H1 (cell line): ENCODE measurements around the gene MLEC. TPM values are rescaled to one million over a fixed set of nuclear protein-coding genes. Genes with fewer than 3 reads are reported as not detected.

ENCODE experiments used
- CTCF ChIA-PET: fragments of 300-600 bp; sonication (Branson Sonifier 250); formaldehyde crosslinking; loops from one replicate; lab custom pipeline; 2021; ENCODE audit not compliant: partially characterized antibody; lab: Charles Lee
- POLR2A ChIA-PET: fragments of 300-600 bp; sonication (Branson Sonifier 250); formaldehyde crosslinking; loops from one replicate; lab custom pipeline; 2021; ENCODE audit warnings: inconsistent platforms; ENCODE audit not compliant: partially characterized antibody; lab: Charles Lee
- DNase-seq, 2 experiments: peaks; one replicate each; pipeline versions ENCODE4 v3.0.0 to v3.0.0-alpha.2; 2010 to 2022; ENCODE audit warnings: low spot score in 2 of 2, low read depth in 1 of 2, mixed read lengths in 1 of 2
- FAIRE-seq: peaks from 2 replicates; lab custom pipeline; 2011; peaks lifted over from hg19 to GRCh38; lab: Jason Lieb, UNC
- H2AFZ ChIP-seq: 2 replicates; pipeline ENCODE4 v1.8.1; 2012; ENCODE audit warnings: low read length, inconsistent platforms
- H2AK5ac ChIP-seq: 2 replicates; pipeline ENCODE4 v1.6.1; 2013; ENCODE audit warnings: low read depth, low read length
- H2BK120ac ChIP-seq: replicated peaks from 2 replicates; pipeline ENCODE3; 2013; ENCODE audit warnings: low read depth, low read length, inconsistent platforms
- H2BK12ac ChIP-seq: 2 replicates; pipeline ENCODE4 v1.6.1; 2013; ENCODE audit warnings: low read depth, low read length
- H2BK15ac ChIP-seq: 2 replicates; pipeline ENCODE4 v1.6.1; 2013; ENCODE audit warnings: low read length
- H2BK20ac ChIP-seq: 2 replicates; pipeline ENCODE4 v1.6.1; 2013; ENCODE audit warnings: low read length
- H2BK5ac ChIP-seq: 2 replicates; pipeline ENCODE4 v1.6.1; 2013; ENCODE audit warnings: low read depth, low read length
- H3K14ac ChIP-seq: 2 replicates; pipeline ENCODE4 v1.6.1; 2013; ENCODE audit warnings: inconsistent platforms; ENCODE audit not compliant: insufficient read length
- H3K18ac ChIP-seq: 2 replicates; pipeline ENCODE4 v1.6.1; 2013; ENCODE audit warnings: low read length; ENCODE audit errors: extremely low read depth
- H3K23ac ChIP-seq: 2 replicates; pipeline ENCODE4 v1.6.1; 2013; ENCODE audit warnings: inconsistent platforms; ENCODE audit not compliant: insufficient read length
- H3K23me2 ChIP-seq: 2 replicates; pipeline ENCODE4 v1.6.1; 2013; ENCODE audit warnings: low read depth, low read length
- H3K27ac ChIP-seq: 2 replicates; pipeline ENCODE4 v1.6.1; 2011; ENCODE audit warnings: low read depth, low read length, inconsistent platforms
- H3K27me3 ChIP-seq, 4 experiments: replicated peaks in 1 of 4; 1 replicate in 1 of 4; 2 replicates in 3 of 4; pipeline versions ENCODE4 v1.6.1 to v1.8.1; 2011 to 2013; ENCODE audit warnings: low read length in 3 of 4, mild to moderate bottlenecking in 3 of 4, inconsistent platforms in 2 of 4, mixed read lengths in 2 of 4, moderate library complexity in 1 of 4; ENCODE audit not compliant: control insufficient read depth in 3 of 4, insufficient read depth in 3 of 4; ENCODE audit errors: extremely low read depth in 1 of 4
- H3K36me3 ChIP-seq, 4 experiments: 2 replicates each; pipeline versions ENCODE4 v1.6.1 to v1.8.1; 2011 to 2013; ENCODE audit warnings: mild to moderate bottlenecking in 4 of 4, low read length in 3 of 4, moderate library complexity in 2 of 4, control low read depth in 1 of 4, inconsistent platforms in 1 of 4; ENCODE audit not compliant: insufficient read depth in 4 of 4, control insufficient read depth in 2 of 4
- H3K4ac ChIP-seq: replicated peaks from 2 replicates; pipeline ENCODE3; 2013; ENCODE audit warnings: low read length, low read depth, mixed read lengths, inconsistent platforms; ENCODE audit not compliant: insufficient read length
- H3K4me1 ChIP-seq, 4 experiments: replicated peaks in 1 of 4; 1 replicate in 1 of 4; 2 replicates in 3 of 4; pipeline versions ENCODE4 v1.6.1 to v1.8.1; 2011 to 2013; ENCODE audit warnings: low read length in 3 of 4, inconsistent platforms in 2 of 4, mixed read lengths in 1 of 4; ENCODE audit not compliant: insufficient read depth in 4 of 4, control insufficient read depth in 3 of 4
- H3K4me2 ChIP-seq, 2 experiments: 2 replicates each; pipeline versions ENCODE4 v1.6.1 to v1.8.1; 2011 to 2013; ENCODE audit warnings: low read depth in 2 of 2, low read length in 2 of 2, control low read depth in 1 of 2, inconsistent platforms in 1 of 2, mild to moderate bottlenecking in 1 of 2; ENCODE audit not compliant: insufficient read depth in 1 of 2
- H3K4me3 ChIP-seq, 4 experiments: fragments of 200-600, 300-600 bp in 1 of 4; sonication (generic), shearing (Covaris generic), sonication (Bioruptor Twin) in 1 of 4; 2 replicates each; pipeline versions ENCODE4 v1.5.1 to v1.8.1; 2011 to 2016; ENCODE audit warnings: low read length in 4 of 4, low read depth in 3 of 4, control low read depth in 2 of 4, inconsistent platforms in 2 of 4, mild to moderate bottlenecking in 2 of 4, mixed read lengths in 1 of 4, moderate library complexity in 1 of 4; ENCODE audit not compliant: insufficient read depth in 2 of 4; ENCODE audit errors: extremely low read depth in 1 of 4
- H3K56ac ChIP-seq: replicated peaks from 2 replicates; pipeline ENCODE3; 2013; ENCODE audit warnings: low read depth, mild to moderate bottlenecking, mixed read lengths, low read length, inconsistent platforms; ENCODE audit not compliant: insufficient read length
- H3K79me1 ChIP-seq: 2 replicates; pipeline ENCODE4 v1.6.1; 2013; ENCODE audit warnings: low read depth, low read length, control low read depth
- H3K79me2 ChIP-seq, 2 experiments: 2 replicates each; pipeline versions ENCODE4 v1.6.1 to v1.8.1; 2012 to 2013; ENCODE audit warnings: low read length in 2 of 2, mild to moderate bottlenecking in 2 of 2, inconsistent platforms in 1 of 2; ENCODE audit not compliant: insufficient read depth in 2 of 2, control insufficient read depth in 1 of 2
- H3K9ac ChIP-seq, 4 experiments: replicated peaks in 1 of 4; 1 replicate in 1 of 4; 2 replicates in 3 of 4; pipeline versions ENCODE4 v1.6.1 to v1.8.1; 2011 to 2013; ENCODE audit warnings: low read depth in 3 of 4, low read length in 3 of 4, control low read depth in 2 of 4, mild to moderate bottlenecking in 2 of 4, moderate library complexity in 2 of 4, inconsistent platforms in 1 of 4; ENCODE audit errors: extremely low read depth in 1 of 4
- H3K9me3 ChIP-seq, 2 experiments: 2 replicates each; pipeline versions ENCODE4 v1.6.1 to v1.8.1; 2012 to 2013; ENCODE audit warnings: mild to moderate bottlenecking in 2 of 2, moderate library complexity in 2 of 2, control low read depth in 1 of 2, inconsistent platforms in 1 of 2, low read depth in 1 of 2, low read length in 1 of 2, mixed read lengths in 1 of 2; ENCODE audit not compliant: insufficient read depth in 2 of 2
- H4K20me1 ChIP-seq, 2 experiments: replicated peaks in 1 of 2; 2 replicates each; pipeline versions ENCODE3 to v1.8.1; 2011 to 2013; ENCODE audit warnings: inconsistent platforms in 2 of 2, low read length in 2 of 2, mild to moderate bottlenecking in 1 of 2; ENCODE audit not compliant: insufficient read depth in 2 of 2, control insufficient read depth in 1 of 2
- H4K5ac ChIP-seq: 2 replicates; pipeline ENCODE4 v1.6.1; 2013; ENCODE audit warnings: low read length, low read depth, mixed read lengths, inconsistent platforms; ENCODE audit not compliant: insufficient read length
- H4K8ac ChIP-seq: 2 replicates; pipeline ENCODE4 v1.8.0; 2013; ENCODE audit warnings: mild to moderate bottlenecking, moderate library complexity, low read length, inconsistent platforms; ENCODE audit not compliant: insufficient read depth; ENCODE audit errors: extremely low read depth
- H4K91ac ChIP-seq: replicated peaks from 2 replicates; pipeline ENCODE3; 2013; ENCODE audit warnings: low read length, mixed read lengths, inconsistent platforms; ENCODE audit not compliant: insufficient read length
- PHF8 ChIP-seq: fragments of 200-600 bp; sonication (generic); conservative IDR thresholded peaks from 2 replicates; pipeline ENCODE4 v1.7.1; 2012; ENCODE audit warnings: low read depth, mild to moderate bottlenecking, inconsistent platforms, low read length, moderate library complexity
- TCF12 ChIP-seq: IDR thresholded peaks from 2 replicates; pipeline ENCODE4 v1.6.1; 2011; ENCODE audit warnings: low read depth, mild to moderate bottlenecking, low read length
- WGBS, 2 experiments: shearing (Covaris generic) in 1 of 2; methylation state at CpG; one replicate each; pipeline versions ENCODE4 v1.1.6 to v1.1.7; 2013 to 2015; ENCODE audit warnings: low lambda C conversion rate in 2 of 2, mixed read lengths in 2 of 2, inconsistent platforms in 1 of 2, low coverage in 1 of 2, missing lambda C conversion rate in 1 of 2; ENCODE audit not compliant: insufficient replicate concordance in 2 of 2, insufficient coverage in 1 of 2, insufficient read length in 1 of 2; ENCODE audit errors: extremely low coverage in 1 of 2, missing lambda C conversion rate in 1 of 2; 5-methylcytosine and 5-hydroxymethylcytosine counted together
- polyA plus RNA-seq, 7 experiments: library from polyadenylated mRNA; depleted of rRNA in 3 of 7; stranded (reverse) in 5 of 7; unstranded in 2 of 7; fragments of >200 nt in 5 of 7; fragments of 200-250 nt in 2 of 7; gene quantifications; 1 replicate in 5 of 7; 2 replicates in 1 of 7; 4 replicates in 1 of 7; pipeline versions ENCODE4 v1.2.1 to v1.2.3, GENCODE V29; 2011 to 2013; ENCODE audit warnings: missing spikeins in 2 of 7, mixed read lengths in 2 of 7
- total RNA-seq: library from RNA; stranded (reverse); fragmentation: NEBNext Ultra II Directional; extraction: Animal tissue kit (Norgen Biotek cat#: 25700); gene quantifications from 2 replicates; pipeline ENCODE4 v1.2.1, GENCODE V29; 2021

Gene MLEC
- total and polyA plus RNA-seq, 2 of the 8 experiments (the other 6 are each of a cell fraction or from before 2014, with no cell fraction given) = 37.1 to 260 TPM

DNA sequence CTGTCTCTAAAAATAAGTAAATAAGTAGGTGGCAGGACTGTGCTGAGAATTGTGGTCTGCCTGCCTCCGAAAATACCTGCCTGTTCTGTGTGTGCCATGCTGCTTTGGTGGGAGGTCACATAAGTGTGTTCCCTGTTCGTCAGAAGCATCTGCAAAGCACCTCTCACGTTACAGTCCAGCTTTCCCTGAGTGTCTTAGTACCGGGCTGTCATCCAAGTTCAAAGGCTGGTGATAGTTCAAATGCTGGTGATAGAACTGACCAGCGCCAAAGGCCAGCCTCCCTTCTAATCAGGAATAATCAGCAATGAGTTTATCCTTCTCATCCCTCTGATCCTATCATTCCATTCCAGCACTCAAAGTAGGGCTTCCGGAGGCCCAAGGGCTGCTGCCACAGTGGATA is 40.9 kb upstream of the MLEC start:
- Histone ChIP-seq H3K27ac (no peak overlapping the region), H2BK12ac (no peak overlapping the region), H2BK20ac (no peak overlapping the region), H2BK120ac (no peak overlapping the region), H3K23ac (no peak overlapping the region), H4K8ac (no peak overlapping the region), H3K18ac (no peak overlapping the region), H2AK5ac (no peak overlapping the region), H3K14ac (no peak overlapping the region), H3K36me3 (no peaks in the 10 kb centered on the region), H3K4me2 (no peak overlapping the region), H4K20me1 (peaks cover 0 to 5% of the 10 kb centered on the region in 2 experiments), H2AFZ (no peak overlapping the region), H3K79me2 (no peaks in the 10 kb centered on the region), H3K4me3 (no peak overlapping the region), H3K4ac (no peak overlapping the region), H3K9ac (no peak overlapping the region), H3K56ac (no peak overlapping the region), H4K91ac (no peak overlapping the region), H3K4me1 (peaks cover 0 to 11% (median 8%) of the 10 kb centered on the region in 4 experiments; a peak in 6 of 7 replicates), H3K9me3 (no peaks in the 10 kb centered on the region), H3K79me1 (no peaks in the 10 kb centered on the region), H4K5ac (no peak overlapping the region), H3K27me3 (peaks cover 0 to 13% (median 10%) of the 10 kb centered on the region in 4 experiments; a peak in 4 of 7 replicates), H2BK15ac (no peak overlapping the region), H3K23me2 (peaks cover 8% of the 10 kb centered on the region; the same call in 1 of the 2 replicates), H2BK5ac (no peak overlapping the region)
- FAIRE-seq = no peak
- DNase-seq = no peak
- POLR2A ChIA-PET = interaction anchor here (1.1 to 1.3 kb wide), 3 partner anchors 22 to 75 kb away, joined by 3 read pairs; no protein-coding TSS in a partner anchor
- WGBS, 2 experiments = 88% methylated on average over 6 of the region's 6 CpGs; no CpG with 5 or more reads in 1 of the 2 experiments
- CTCF ChIA-PET = interaction anchor here (0.6 to 7.5 kb wide), 19 partner anchors 12 to 328 kb away, joined by 3 to 111 read pairs (median 6); partner anchors contain the start of genes MLEC, POP5 and UNC119B
- TF ChIP-seq PHF8 = no peak
- TF ChIP-seq TCF12 = no peak
